CD14-positive monocyte (primary cell): ENCODE measurements around the gene STX12. TPM values are rescaled to one million over a fixed set of nuclear protein-coding genes. Genes with fewer than 3 reads are reported as not detected.

Experiments used
- DNase-seq, 3 donors: peaks; one replicate each; pipeline ENCODE4 v3.0.0-alpha.2; 2011 to 2022
- H2AFZ ChIP-seq: 2 replicates; pipeline ENCODE4 v1.6.0; 2012; ENCODE audit warnings: mild to moderate bottlenecking, low read depth, low read length, inconsistent platforms; ENCODE audit not compliant: insufficient read depth, poor library complexity, severe bottlenecking
- H3K27ac ChIP-seq, 2 donors: 1 replicate in 1 of 2; 2 replicates in 1 of 2; pipeline ENCODE4 v1.5.1; 2012 to 2013; ENCODE audit warnings: low read length in 2 of 2, control low read depth in 1 of 2, inconsistent platforms in 1 of 2, low read depth in 1 of 2, mild to moderate bottlenecking in 1 of 2
- H3K27me3 ChIP-seq, 2 donors: one replicate each; pipeline versions ENCODE4 v1.6.0 to v1.6.1; 2011 to 2013; ENCODE audit warnings: low read length in 2 of 2; ENCODE audit not compliant: control insufficient read depth in 2 of 2, insufficient read depth in 2 of 2
- H3K36me3 ChIP-seq, 2 donors: replicated peaks in 1 of 2; 1 replicate in 1 of 2; 2 replicates in 1 of 2; pipeline versions ENCODE4 v1.5.1 to v1.6.1; 2012 to 2013; ENCODE audit warnings: low read length in 2 of 2, control low read depth in 1 of 2, inconsistent platforms in 1 of 2, mild to moderate bottlenecking in 1 of 2; ENCODE audit not compliant: insufficient read depth in 2 of 2, control insufficient read depth in 1 of 2
- H3K4me1 ChIP-seq, 2 donors: 1 replicate in 1 of 2; 2 replicates in 1 of 2; pipeline versions ENCODE4 v1.5.1 to v1.6.1; 2012 to 2013; ENCODE audit warnings: low read length in 2 of 2, control low read depth in 1 of 2, inconsistent platforms in 1 of 2, mild to moderate bottlenecking in 1 of 2, moderate library complexity in 1 of 2; ENCODE audit not compliant: insufficient read depth in 2 of 2, control insufficient read depth in 1 of 2
- H3K4me2 ChIP-seq: replicated peaks from 2 replicates; pipeline ENCODE3; 2012; ENCODE audit warnings: low read length, moderate library complexity, mild to moderate bottlenecking; ENCODE audit not compliant: poor library complexity, severe bottlenecking; ENCODE audit errors: extremely low read depth
- H3K4me3 ChIP-seq, 3 experiments: fragments of 200-600 bp in 1 of 3; sonication (generic) in 1 of 3; replicated peaks in 1 of 3; 1 replicate in 2 of 3; 2 replicates in 1 of 3; pipeline ENCODE4 v1.5.1; 2011 to 2013; ENCODE audit warnings: low read length in 3 of 3, mild to moderate bottlenecking in 3 of 3, control low read depth in 2 of 3, low read depth in 2 of 3, inconsistent platforms in 1 of 3, moderate library complexity in 1 of 3
- H3K79me2 ChIP-seq: 2 replicates; pipeline ENCODE4 v1.6.0; 2012; ENCODE audit warnings: mild to moderate bottlenecking, control low read depth, inconsistent platforms, low read length, moderate library complexity; ENCODE audit not compliant: insufficient read depth
- H3K9ac ChIP-seq: 2 replicates; pipeline ENCODE4 v1.6.0; 2017; ENCODE audit warnings: low read length, mild to moderate bottlenecking; ENCODE audit not compliant: insufficient read depth, poor library complexity, severe bottlenecking
- H3K9me3 ChIP-seq, 2 donors: replicated peaks in 1 of 2; 1 replicate in 1 of 2; 2 replicates in 1 of 2; pipeline versions ENCODE4 v1.5.1 to v1.6.1; 2012 to 2013; ENCODE audit warnings: low read length in 2 of 2, control low read depth in 1 of 2; ENCODE audit not compliant: control insufficient read depth in 1 of 2, insufficient read depth in 1 of 2
- H4K20me1 ChIP-seq: 2 replicates; pipeline ENCODE4 v1.6.0; 2012; ENCODE audit warnings: mild to moderate bottlenecking, low read length, control low read depth, moderate library complexity; ENCODE audit not compliant: insufficient read depth
- H3K27ac Mint-ChIP-seq, 7 donors: one replicate each; pipeline ENCODE4 v1.8.0; 2020; ENCODE audit warnings: mild to moderate bottlenecking in 7 of 7, mixed read lengths in 7 of 7, moderate library complexity in 6 of 7, inconsistent platforms in 2 of 7
- H3K27me3 Mint-ChIP-seq, 3 donors: one replicate each; pipeline ENCODE4 v1.8.0; 2021 to 2022; ENCODE audit warnings: low read depth in 3 of 3, mild to moderate bottlenecking in 3 of 3, mixed read lengths in 3 of 3, moderate library complexity in 3 of 3, inconsistent platforms in 1 of 3
- H3K36me3 Mint-ChIP-seq, 2 donors: one replicate each; pipeline ENCODE4 v1.8.0; 2020; ENCODE audit warnings: mixed read lengths in 2 of 2, inconsistent platforms in 1 of 2, mild to moderate bottlenecking in 1 of 2
- H3K4me1 Mint-ChIP-seq: one replicate; pipeline ENCODE4 v1.8.0; 2020; ENCODE audit warnings: mild to moderate bottlenecking, mixed read lengths
- H3K4me3 Mint-ChIP-seq, 2 donors: one replicate each; pipeline ENCODE4 v1.8.0; 2020; ENCODE audit warnings: mild to moderate bottlenecking in 2 of 2, mixed read lengths in 2 of 2, moderate library complexity in 1 of 2
- H3K9me3 Mint-ChIP-seq, 7 donors: one replicate each; pipeline ENCODE4 v1.8.0; 2020 to 2022; ENCODE audit warnings: mixed read lengths in 7 of 7, mild to moderate bottlenecking in 6 of 7, moderate library complexity in 6 of 7, inconsistent platforms in 2 of 7
- CTCF ChIP-seq: fragments of 200-600 bp; IDR thresholded peaks from one replicate; pipeline ENCODE4 v1.8.0; 2022; ENCODE audit warnings: antibody characterized with exemption, mild to moderate bottlenecking
- WGBS: methylation state at CpG from one replicate; pipeline ENCODE4 v1.1.5; 2013; ENCODE audit warnings: missing lambda C conversion rate; ENCODE audit not compliant: insufficient coverage; 5-methylcytosine and 5-hydroxymethylcytosine counted together
- intact Hi-C, 2 donors: fragments of 100-400 bp; cut with micrococcal nuclease; formaldehyde crosslinking; loops; one replicate each; pipeline versions ENCODE4 v1.15.0 to v1.15.1; 2023
- polyA plus RNA-seq, 3 donors: library from polyadenylated mRNA; depleted of rRNA in 1 of 3; unstranded in 2 of 3; stranded (reverse) in 1 of 3; fragments of 300-500 nt in 2 of 3; fragments of >200 nt in 1 of 3; fragmentation: Illumina TruSeq in 2 of 3; gene quantifications; 1 replicate in 2 of 3; 2 replicates in 1 of 3; pipeline ENCODE4 v1.2.3, GENCODE V29; 2012 to 2021

The STX12 gene
- polyA plus RNA-seq, 3 donors = 29.4 to 49.4 (median 36.2) TPM

- Histone ChIP-seq H4K20me1 (peaks cover 15% of the 10 kb centered on the region), H2AFZ (no peak overlapping the region), H3K36me3 (peaks cover 0 to 2% of the 10 kb centered on the region in 2 donors), H3K4me1 (peaks cover 22 to 28% of the 10 kb centered on the region in 2 donors), H3K27ac (no peak overlapping the region), H3K27me3 (no peaks in the 10 kb centered on the region), H3K9ac (no peak overlapping the region), H3K4me2 (no peak overlapping the region), H3K9me3 (no peaks in the 10 kb centered on the region), H3K79me2 (peaks cover 25% of the 10 kb centered on the region), H3K4me3 (no peak overlapping the region)
- intact Hi-C loops = loop anchor here (5.0 kb wide), 1 partner anchor 43 kb away; the partner anchor contains the start of gene FAM76A (in 2 of the 2)
- H3K9me3 Mint-ChIP-seq = no peaks in the 10 kb centered on the region
- no peak for TF ChIP-seq CTCF
- DNase-seq = no peak
- H3K4me1 Mint-ChIP-seq = peaks cover 17% of the 10 kb centered on the region
- H3K4me3 Mint-ChIP-seq = no peak overlapping the region
- H3K27ac Mint-ChIP-seq = no peak overlapping the region
- WGBS = 100% methylated on average over 1 of the region's 2 CpGs
- H3K27me3 Mint-ChIP-seq = peaks cover 0 to 3% (median 0%) of the 10 kb centered on the region in 3 donors
- peaks cover under 1 to 2% of the 10 kb centered on the region in 2 donors for H3K36me3 Mint-ChIP-seq
These were observed 2.7 kb upstream of the STX12 start for GRCh38 chr1:27770293-27770830.

- H3K27me3 Mint-ChIP-seq = peaks cover 0 to 3% (median 0%) of the 10 kb centered on the region in 3 donors
- peak overlapping the region; percentile 71 to 99 (median 97) for H3K4me3 ChIP-seq
- peaks cover 44% of the 10 kb centered on the region for H3K79me2 ChIP-seq
- peak overlapping the region; percentile 70 for H2AFZ ChIP-seq
- TF ChIP-seq CTCF = no peak
- DNase-seq = peak in 2 of 3 donors; percentile 24 to 27
- peaks cover 35% of the 10 kb centered on the region for H4K20me1 ChIP-seq
- 50% methylated on average over 1 of the region's 18 CpGs for WGBS
- H3K27me3 ChIP-seq = no peaks in the 10 kb centered on the region
- H3K4me1 Mint-ChIP-seq = peaks cover 27% of the 10 kb centered on the region
- intact Hi-C loops = loop anchor here (5.0 kb wide), 1 partner anchor 45 kb away; the partner anchor contains the start of gene FAM76A (in 2 of the 2)
- H3K36me3 ChIP-seq = peaks cover 10 to 20% of the 10 kb centered on the region in 2 donors
- H3K27ac Mint-ChIP-seq = peak overlapping the region; percentile 89 to 98 (median 96)
- H3K27ac ChIP-seq = peak overlapping the region; percentile 91 to 99
- peak overlapping the region; percentile 91 to 93 for H3K4me3 Mint-ChIP-seq
- H3K36me3 Mint-ChIP-seq = peaks cover 12 to 18% of the 10 kb centered on the region in 2 donors
- peaks cover 22 to 31% of the 10 kb centered on the region in 2 donors for H3K4me1 ChIP-seq
- peak overlapping the region; percentile 94 for H3K9ac ChIP-seq
- no peaks in the 10 kb centered on the region for H3K9me3 Mint-ChIP-seq
- no peaks in the 10 kb centered on the region for H3K9me3 ChIP-seq
- H3K4me2 ChIP-seq = peak overlapping the region; percentile 83
These were observed 735 bp upstream of the STX12 start for GRCh38 chr1:27772036-27772931.
